ENCODE data around the gene AMIGO1.

Gene AMIGO1, protein sequence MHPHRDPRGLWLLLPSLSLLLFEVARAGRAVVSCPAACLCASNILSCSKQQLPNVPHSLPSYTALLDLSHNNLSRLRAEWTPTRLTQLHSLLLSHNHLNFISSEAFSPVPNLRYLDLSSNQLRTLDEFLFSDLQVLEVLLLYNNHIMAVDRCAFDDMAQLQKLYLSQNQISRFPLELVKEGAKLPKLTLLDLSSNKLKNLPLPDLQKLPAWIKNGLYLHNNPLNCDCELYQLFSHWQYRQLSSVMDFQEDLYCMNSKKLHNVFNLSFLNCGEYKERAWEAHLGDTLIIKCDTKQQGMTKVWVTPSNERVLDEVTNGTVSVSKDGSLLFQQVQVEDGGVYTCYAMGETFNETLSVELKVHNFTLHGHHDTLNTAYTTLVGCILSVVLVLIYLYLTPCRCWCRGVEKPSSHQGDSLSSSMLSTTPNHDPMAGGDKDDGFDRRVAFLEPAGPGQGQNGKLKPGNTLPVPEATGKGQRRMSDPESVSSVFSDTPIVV

DNA sequence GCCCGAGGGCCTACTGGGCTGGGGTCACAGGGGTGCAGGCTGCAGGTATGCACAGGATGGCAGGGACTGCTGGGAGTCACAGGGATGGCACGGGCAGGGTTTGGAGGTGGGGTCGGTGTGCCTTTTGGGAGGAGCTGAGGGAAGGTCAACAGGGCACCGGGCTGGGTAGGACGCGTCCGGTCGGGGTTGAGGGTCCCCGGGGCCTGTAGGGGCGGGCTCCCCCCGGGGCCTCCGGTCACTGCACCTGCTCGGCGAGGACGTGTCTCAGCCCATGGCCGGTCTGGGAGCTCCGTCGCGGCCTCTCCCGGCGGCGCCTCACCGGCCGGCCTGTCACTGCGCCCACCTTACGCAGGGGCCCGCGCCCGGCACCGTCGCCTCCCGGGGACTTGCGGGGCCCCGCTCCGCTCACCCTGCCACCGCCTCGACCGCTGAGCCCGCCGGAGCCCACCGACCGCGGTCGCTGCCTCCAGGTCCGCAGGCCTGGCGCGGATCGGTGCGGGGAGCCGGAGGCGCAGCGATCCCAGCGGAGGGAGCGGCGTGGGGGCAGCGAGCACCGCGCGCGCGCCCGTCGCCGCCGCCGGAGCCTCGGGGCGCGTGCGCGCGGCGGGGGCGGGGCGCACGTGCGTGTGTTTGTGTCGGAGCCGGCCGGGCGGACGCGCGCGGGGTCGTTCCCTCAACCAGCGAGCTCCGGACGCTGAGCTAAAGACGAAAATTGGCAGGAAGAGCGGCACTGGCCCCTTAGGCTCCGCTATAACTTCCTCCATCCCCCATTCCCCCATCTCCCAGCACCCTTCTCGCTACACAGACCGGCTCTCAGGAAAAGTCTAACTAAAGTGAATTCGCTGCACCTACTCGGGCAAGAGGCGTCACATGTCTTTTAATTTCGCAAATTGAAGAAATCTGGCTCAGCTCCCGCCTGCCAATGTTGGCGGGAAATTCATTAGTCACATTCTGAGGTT, at the start of gene AMIGO1:
AMIGO1 (minus strand) TSS at position 552 of the 959 bp plus-strand sequence. CDS start 815 bp downstream, outside the sequence.
- peaks cover 4% of the 10 kb centered on the region for H3K27me3 ChIP-seq (replicated peaks; ENCODE audit: control insufficient read depth, insufficient read depth, low read length)
- peak within 1 kb of the TSS; percentile 69 for H3K9ac ChIP-seq (ENCODE audit: low read length)
- H3K9me3 ChIP-seq (ENCODE audit: control insufficient read depth, low read length), result no peaks in the 10 kb centered on the region
- peaks cover 9% of the 10 kb centered on the region for H3K4me1 ChIP-seq (ENCODE audit: control insufficient read depth, insufficient read depth, low read length)
- H3K36me3 ChIP-seq (ENCODE audit: control insufficient read depth, insufficient read depth, low read length, severe bottlenecking), result no peaks in the 10 kb centered on the region
- peak; percentile 78 for DNase-seq (ENCODE audit: low read depth)
- H3K4me3 ChIP-seq (ENCODE audit: low read length), result peak within 1 kb of the TSS; percentile 87

DNA sequence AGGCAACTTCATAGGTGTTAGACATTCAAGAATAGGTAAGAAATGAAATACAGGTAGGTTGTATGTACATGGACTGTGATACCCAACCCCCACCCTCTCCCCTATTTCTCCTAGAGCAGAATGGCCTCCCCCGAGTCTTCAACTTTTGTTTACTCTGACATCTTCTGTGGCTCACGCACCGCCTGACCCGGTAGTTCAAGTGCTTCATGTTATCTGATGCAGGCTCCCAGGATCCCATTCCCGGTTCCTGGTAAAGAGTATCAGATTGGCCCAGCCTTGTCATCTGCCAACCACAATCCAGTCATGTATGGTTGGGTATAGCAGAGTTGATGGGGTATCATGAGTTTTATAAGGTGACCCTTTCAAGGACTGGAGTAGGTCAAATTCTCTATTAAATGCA, 48.0 kb upstream of the AMIGO1 start:
- Histone ChIP-seq H3K36me3 (ENCODE audit: control insufficient read depth, insufficient read depth, low read length, severe bottlenecking) (no peaks in the 10 kb centered on the region), H3K9me3 (ENCODE audit: control insufficient read depth, low read length) (no peaks in the 10 kb centered on the region), H3K4me3 (ENCODE audit: low read length) (no peak overlapping the region), H3K4me1 (ENCODE audit: control insufficient read depth, insufficient read depth, low read length) (peaks cover 22% of the 10 kb centered on the region), H3K27me3 (replicated peaks; ENCODE audit: control insufficient read depth, insufficient read depth, low read length) (no peaks in the 10 kb centered on the region), H3K9ac (ENCODE audit: low read length) (no peak overlapping the region)
- DNase-seq (ENCODE audit: low read depth), result no peak

DNA sequence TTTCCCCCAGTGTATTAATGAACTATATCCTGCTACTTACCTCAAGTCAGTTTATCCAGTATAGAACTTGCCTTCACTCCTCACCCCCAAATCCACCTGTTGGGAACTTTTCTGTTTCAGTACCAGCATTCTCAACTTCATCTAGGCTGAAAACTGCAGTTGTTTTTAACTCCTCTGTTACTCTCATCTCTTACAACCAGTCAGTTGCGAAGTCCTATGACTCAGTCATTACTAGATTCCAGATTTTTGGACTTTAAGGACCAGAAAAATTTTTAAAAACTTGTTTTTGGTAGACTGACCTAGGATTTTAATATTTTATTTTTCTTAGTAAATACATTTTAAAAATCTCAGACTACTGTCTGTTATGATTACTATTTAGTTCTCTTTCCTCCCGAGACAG, 47.0 kb upstream of the AMIGO1 start:
- Histone ChIP-seq H3K4me3 (ENCODE audit: low read length) (no peak overlapping the region), H3K4me1 (ENCODE audit: control insufficient read depth, insufficient read depth, low read length) (peaks cover 22% of the 10 kb centered on the region), H3K36me3 (ENCODE audit: control insufficient read depth, insufficient read depth, low read length, severe bottlenecking) (no peaks in the 10 kb centered on the region), H3K9ac (ENCODE audit: low read length) (no peak overlapping the region), H3K9me3 (ENCODE audit: control insufficient read depth, low read length) (no peaks in the 10 kb centered on the region), H3K27me3 (replicated peaks; ENCODE audit: control insufficient read depth, insufficient read depth, low read length) (no peaks in the 10 kb centered on the region)
- DNase-seq (ENCODE audit: low read depth), result no peak

DNA sequence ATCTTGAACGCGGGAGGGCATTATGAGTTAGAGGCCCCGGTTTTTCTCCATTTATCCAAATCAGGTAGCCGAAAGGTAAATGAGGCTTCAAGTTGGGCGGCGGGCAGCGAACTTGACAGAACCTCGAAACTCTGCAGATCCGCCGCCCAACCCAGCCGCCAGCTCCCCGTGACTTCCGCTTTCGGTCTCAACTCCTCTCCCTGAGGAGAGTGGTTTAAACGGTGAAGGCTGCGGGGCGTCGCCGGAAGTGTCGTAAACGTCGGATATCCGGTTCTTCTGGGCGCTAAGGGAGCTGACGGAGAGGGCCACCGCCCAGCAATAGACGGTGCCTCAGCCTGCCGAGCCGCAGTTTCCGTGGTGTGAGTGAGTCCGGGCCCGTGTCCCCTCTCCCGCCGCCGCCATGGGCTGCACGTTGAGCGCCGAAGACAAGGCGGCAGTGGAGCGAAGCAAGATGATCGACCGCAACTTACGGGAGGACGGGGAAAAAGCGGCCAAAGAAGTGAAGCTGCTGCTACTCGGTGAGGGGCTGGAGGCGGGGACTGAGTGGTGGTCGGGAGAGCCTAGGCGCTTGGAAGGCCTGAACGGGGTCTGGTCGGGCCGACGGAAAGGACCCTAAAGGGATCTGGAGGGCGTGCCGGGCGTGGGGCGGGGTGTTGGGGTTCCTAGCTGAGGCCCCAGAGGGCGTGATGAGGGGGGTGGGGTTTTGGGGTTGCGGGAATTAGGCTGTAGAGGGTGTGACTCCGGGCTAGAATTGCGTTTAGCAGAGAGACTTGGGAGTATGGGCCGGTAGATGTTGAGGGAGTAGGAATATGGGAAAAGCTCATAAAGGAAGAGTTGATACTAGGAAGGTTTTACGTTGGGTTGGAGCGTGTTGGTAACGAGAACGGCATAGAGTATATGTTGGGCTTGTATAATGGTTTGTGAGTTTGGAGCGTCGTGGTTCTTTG, 39.1 kb upstream of the AMIGO1 start, which contains the start of gene GNAI3:
GNAI3 (plus strand) TSS at position 295 of the 947 bp plus-strand sequence; CDS start at position 401, 106 bp downstream.
- peak within 1 kb of the TSS; percentile 99 for H3K9ac ChIP-seq (ENCODE audit: low read length)
- DNase-seq (ENCODE audit: low read depth), result peak; percentile 98
- peaks cover 32% of the 10 kb centered on the region for H3K4me1 ChIP-seq (ENCODE audit: control insufficient read depth, insufficient read depth, low read length)
- H3K36me3 ChIP-seq (ENCODE audit: control insufficient read depth, insufficient read depth, low read length, severe bottlenecking), result no peaks in the 10 kb centered on the region
- H3K9me3 ChIP-seq (ENCODE audit: control insufficient read depth, low read length), result no peaks in the 10 kb centered on the region
- H3K4me3 ChIP-seq (ENCODE audit: low read length), result peak within 1 kb of the TSS; percentile 99
- no peaks in the 10 kb centered on the region for H3K27me3 ChIP-seq (replicated peaks; ENCODE audit: control insufficient read depth, insufficient read depth, low read length)

DNA sequence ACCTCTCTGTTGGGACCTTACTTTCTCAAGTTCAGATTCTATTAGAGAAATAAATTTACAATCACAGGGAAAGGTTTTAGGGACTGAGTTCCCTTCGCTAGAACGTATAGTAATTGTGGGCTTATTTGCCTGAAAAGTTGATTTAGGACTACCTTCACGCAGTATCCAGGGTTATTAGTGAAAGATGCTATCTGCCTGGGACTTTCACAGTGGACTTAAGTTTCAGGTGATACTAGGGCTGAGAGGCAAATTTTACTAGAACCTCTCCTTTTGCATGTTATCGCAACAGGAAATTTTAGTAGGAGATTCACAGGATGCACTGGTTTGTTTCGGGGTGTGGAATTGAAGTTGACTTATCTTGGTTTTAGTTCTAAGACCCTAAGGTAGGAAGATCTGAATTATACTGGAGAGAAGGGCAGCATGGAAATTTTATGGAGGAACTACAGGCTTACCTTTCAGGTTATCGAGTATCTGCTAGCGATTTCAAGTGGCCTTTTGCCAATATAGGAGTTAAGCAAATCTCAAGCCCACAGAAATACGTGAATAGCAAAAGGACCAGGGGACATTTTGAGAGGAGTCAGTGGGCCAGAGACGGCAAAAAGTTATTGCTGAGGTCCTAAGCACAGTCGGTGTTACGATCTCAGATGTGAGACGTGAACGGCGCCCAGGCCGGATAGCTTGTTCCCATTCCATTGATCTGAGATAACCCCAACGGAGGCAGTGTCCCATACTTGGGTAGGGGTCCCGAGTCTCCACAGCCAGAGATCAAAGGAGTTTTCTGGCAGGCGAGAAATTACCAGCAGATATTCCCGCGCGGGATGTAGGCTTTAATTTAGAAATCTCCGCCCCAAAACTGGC, 38.2 kb upstream of the AMIGO1 start:
- Histone ChIP-seq H3K4me1 (ENCODE audit: control insufficient read depth, insufficient read depth, low read length) (peaks cover 32% of the 10 kb centered on the region), H3K9me3 (ENCODE audit: control insufficient read depth, low read length) (no peaks in the 10 kb centered on the region), H3K9ac (ENCODE audit: low read length) (peak overlapping the region; percentile 99), H3K27me3 (replicated peaks; ENCODE audit: control insufficient read depth, insufficient read depth, low read length) (no peaks in the 10 kb centered on the region), H3K36me3 (ENCODE audit: control insufficient read depth, insufficient read depth, low read length, severe bottlenecking) (no peaks in the 10 kb centered on the region), H3K4me3 (ENCODE audit: low read length) (peak overlapping the region; percentile 99)
- DNase-seq (ENCODE audit: low read depth), result peak; percentile 63

DNA sequence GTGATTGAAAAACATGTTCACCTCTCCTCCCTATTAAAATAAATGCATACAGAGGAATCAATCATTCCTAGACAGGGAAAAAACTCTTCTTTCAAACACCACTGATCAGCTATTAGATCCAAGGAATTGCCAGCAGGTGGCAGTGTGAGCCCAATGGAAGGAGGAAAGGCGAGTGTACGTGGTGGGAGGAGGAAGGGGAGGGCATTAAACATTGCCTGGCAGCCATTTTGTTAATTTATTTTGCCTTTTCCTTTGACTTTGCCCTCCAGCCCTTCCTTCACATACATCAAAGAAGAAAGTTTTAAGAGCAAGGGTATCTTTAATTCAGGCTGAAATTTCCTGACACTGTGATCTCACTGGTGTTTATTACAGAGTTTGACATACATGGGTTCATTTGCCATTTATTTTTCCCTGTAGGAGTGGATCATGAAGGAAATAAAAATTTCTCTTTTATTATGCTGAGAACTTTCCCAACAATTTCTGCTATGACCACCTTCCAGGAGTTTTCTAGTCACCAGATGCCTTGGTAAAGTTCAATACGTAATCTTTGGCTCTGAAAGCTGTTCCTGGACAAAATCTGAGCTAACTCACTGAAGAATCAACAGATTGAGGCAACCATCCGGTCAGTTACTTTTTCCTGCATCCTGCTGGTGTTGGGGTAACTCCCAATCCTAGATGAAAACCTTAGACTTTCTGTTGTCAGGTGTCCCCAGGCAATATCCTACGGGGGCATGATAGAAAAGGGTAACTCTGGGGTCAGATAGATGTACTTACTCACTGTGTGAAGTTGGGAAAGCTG, 37.0 kb upstream of the AMIGO1 start:
- peak; percentile 98 for DNase-seq (ENCODE audit: low read depth)
- Histone ChIP-seq H3K4me3 (ENCODE audit: low read length) (peak overlapping the region; percentile 99), H3K4me1 (ENCODE audit: control insufficient read depth, insufficient read depth, low read length) (peaks cover 36% of the 10 kb centered on the region), H3K27me3 (replicated peaks; ENCODE audit: control insufficient read depth, insufficient read depth, low read length) (no peaks in the 10 kb centered on the region), H3K9me3 (ENCODE audit: control insufficient read depth, low read length) (no peaks in the 10 kb centered on the region), H3K36me3 (ENCODE audit: control insufficient read depth, insufficient read depth, low read length, severe bottlenecking) (no peaks in the 10 kb centered on the region), H3K9ac (ENCODE audit: low read length) (peak overlapping the region; percentile 99)

DNA sequence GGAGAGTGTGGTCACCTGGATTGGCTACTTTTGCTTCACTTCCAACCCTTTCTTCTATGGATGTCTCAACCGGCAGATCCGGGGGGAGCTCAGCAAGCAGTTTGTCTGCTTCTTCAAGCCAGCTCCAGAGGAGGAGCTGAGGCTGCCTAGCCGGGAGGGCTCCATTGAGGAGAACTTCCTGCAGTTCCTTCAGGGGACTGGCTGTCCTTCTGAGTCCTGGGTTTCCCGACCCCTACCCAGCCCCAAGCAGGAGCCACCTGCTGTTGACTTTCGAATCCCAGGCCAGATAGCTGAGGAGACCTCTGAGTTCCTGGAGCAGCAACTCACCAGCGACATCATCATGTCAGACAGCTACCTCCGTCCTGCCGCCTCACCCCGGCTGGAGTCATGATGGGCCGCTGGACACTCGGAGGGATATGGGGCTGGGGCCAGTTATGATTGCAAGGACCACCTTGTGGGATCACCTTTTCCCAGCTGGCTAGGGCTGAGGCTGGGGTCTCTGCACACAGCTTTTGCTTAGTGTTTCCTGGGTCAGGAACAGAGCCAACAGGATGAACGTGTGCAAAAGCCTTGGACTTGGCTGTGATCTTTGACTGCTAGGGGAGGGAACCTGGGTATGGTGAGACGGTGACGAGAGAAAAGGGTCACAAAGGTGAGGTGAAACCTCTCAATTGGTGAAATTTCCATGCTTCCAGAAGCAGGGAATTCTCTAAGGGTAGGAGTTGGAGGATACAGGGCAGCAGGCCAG, 34.6 kb upstream of the AMIGO1 start:
- H3K36me3 ChIP-seq (ENCODE audit: control insufficient read depth, insufficient read depth, low read length, severe bottlenecking), result no peaks in the 10 kb centered on the region
- H3K9me3 ChIP-seq (ENCODE audit: control insufficient read depth, low read length), result no peaks in the 10 kb centered on the region
- H3K4me3 ChIP-seq (ENCODE audit: low read length), result no peak overlapping the region
- DNase-seq (ENCODE audit: low read depth), result no peak
- no peaks in the 10 kb centered on the region for H3K27me3 ChIP-seq (replicated peaks; ENCODE audit: control insufficient read depth, insufficient read depth, low read length)
- peaks cover 22% of the 10 kb centered on the region for H3K4me1 ChIP-seq (ENCODE audit: control insufficient read depth, insufficient read depth, low read length)
- H3K9ac ChIP-seq (ENCODE audit: low read length), result no peak overlapping the region

DNA sequence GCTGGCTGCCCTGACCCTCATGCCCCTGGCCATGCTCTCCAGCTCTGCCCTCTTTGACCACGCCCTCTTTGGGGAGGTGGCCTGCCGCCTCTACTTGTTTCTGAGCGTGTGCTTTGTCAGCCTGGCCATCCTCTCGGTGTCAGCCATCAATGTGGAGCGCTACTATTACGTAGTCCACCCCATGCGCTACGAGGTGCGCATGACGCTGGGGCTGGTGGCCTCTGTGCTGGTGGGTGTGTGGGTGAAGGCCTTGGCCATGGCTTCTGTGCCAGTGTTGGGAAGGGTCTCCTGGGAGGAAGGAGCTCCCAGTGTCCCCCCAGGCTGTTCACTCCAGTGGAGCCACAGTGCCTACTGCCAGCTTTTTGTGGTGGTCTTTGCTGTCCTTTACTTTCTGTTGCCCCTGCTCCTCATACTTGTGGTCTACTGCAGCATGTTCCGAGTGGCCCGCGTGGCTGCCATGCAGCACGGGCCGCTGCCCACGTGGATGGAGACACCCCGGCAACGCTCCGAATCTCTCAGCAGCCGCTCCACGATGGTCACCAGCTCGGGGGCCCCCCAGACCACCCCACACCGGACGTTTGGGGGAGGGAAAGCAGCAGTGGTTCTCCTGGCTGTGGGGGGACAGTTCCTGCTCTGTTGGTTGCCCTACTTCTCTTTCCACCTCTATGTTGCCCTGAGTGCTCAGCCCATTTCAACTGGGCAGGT, 33.9 kb upstream of the AMIGO1 start:
- Histone ChIP-seq H3K36me3 (ENCODE audit: control insufficient read depth, insufficient read depth, low read length, severe bottlenecking) (no peaks in the 10 kb centered on the region), H3K27me3 (replicated peaks; ENCODE audit: control insufficient read depth, insufficient read depth, low read length) (no peaks in the 10 kb centered on the region), H3K9ac (ENCODE audit: low read length) (no peak overlapping the region), H3K4me3 (ENCODE audit: low read length) (no peak overlapping the region), H3K9me3 (ENCODE audit: control insufficient read depth, low read length) (no peaks in the 10 kb centered on the region), H3K4me1 (ENCODE audit: control insufficient read depth, insufficient read depth, low read length) (peaks cover 21% of the 10 kb centered on the region)
- DNase-seq (ENCODE audit: low read depth), result no peak

Data from adipocyte (in vitro differentiated cells).